ENCODE data around the gene ATP10B. TPM values are rescaled to one million over a fixed set of nuclear protein-coding genes. Genes with fewer than 3 reads are reported as not detected.
"Not testable (repeated sequence)": the region's sequence is repeated elsewhere in the genome, so short reads cannot be mapped to it uniquely, and the experiment has no call there.

Gene ATP10B
- total RNA-seq, 3 donors from 2014 or later (not counting 1 experiment from before 2014, with no cell fraction given), result not detected

DNA sequence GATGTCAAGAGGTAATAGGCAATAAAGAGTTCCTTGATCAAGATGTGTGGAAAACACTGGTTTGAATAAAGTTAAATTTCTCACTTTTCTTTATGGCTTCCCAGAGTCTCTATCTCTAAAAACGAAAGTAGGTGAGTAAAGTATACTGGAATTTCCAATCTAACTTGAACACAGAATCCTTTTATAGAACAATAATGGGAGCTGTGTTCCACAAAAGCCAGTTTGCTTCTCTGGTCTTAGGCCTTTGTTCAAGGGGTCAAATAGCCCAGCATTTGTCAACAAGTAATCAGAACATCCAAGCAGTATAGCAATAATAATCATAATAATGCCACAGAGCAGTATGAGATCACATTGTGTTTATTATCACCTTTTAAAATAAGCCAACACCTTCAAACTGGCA is 20.2 kb downstream of the ATP10B start:
- Mint-ChIP-seq H3K27ac (no peak overlapping the region), H3K27me3 (ENCODE audit: low read depth in 2 of 2) (no peaks in the 10 kb centered on the region), H3K4me3 (no peak overlapping the region), H3K36me3 (peaks cover 15% of the 10 kb centered on the region), H3K9me3 (peaks cover 12 to 21% of the 10 kb centered on the region in 2 donors), H3K4me1 (no peaks in the 10 kb centered on the region)
- no CpG with 5 or more reads among the region's 1 CpG for WGBS (ENCODE audit: insufficient coverage)
- no peak overlapping the region for H3K4me3 ChIP-seq (ENCODE audit: low read length)
- H3K27ac ChIP-seq (ENCODE audit: low read length), result no peak overlapping the region
- DNase-seq (no peak), ATAC-seq (no peak)
- TF ChIP-seq, protein P1, sequence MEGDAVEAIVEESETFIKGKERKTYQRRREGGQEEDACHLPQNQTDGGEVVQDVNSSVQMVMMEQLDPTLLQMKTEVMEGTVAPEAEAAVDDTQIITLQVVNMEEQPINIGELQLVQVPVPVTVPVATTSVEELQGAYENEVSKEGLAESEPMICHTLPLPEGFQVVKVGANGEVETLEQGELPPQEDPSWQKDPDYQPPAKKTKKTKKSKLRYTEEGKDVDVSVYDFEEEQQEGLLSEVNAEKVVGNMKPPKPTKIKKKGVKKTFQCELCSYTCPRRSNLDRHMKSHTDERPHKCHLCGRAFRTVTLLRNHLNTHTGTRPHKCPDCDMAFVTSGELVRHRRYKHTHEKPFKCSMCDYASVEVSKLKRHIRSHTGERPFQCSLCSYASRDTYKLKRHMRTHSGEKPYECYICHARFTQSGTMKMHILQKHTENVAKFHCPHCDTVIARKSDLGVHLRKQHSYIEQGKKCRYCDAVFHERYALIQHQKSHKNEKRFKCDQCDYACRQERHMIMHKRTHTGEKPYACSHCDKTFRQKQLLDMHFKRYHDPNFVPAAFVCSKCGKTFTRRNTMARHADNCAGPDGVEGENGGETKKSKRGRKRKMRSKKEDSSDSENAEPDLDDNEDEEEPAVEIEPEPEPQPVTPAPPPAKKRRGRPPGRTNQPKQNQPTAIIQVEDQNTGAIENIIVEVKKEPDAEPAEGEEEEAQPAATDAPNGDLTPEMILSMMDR (IDR thresholded peaks at IDR 0.05), result no peak
- no peaks in the 10 kb centered on the region for H3K36me3 ChIP-seq (ENCODE audit: control insufficient read depth, insufficient read depth, low read length)
- peaks cover 4% of the 10 kb centered on the region for H3K9me3 ChIP-seq (ENCODE audit: control insufficient read depth, insufficient read depth, low read length)
- H3K4me1 ChIP-seq (ENCODE audit: control insufficient read depth, insufficient read depth, low read length), result no peaks in the 10 kb centered on the region
- intact Hi-C loops (cut with micrococcal nuclease), result no loop called here
- no peaks in the 10 kb centered on the region for H3K27me3 ChIP-seq (ENCODE audit: control insufficient read depth, insufficient read depth, low read length)

DNA sequence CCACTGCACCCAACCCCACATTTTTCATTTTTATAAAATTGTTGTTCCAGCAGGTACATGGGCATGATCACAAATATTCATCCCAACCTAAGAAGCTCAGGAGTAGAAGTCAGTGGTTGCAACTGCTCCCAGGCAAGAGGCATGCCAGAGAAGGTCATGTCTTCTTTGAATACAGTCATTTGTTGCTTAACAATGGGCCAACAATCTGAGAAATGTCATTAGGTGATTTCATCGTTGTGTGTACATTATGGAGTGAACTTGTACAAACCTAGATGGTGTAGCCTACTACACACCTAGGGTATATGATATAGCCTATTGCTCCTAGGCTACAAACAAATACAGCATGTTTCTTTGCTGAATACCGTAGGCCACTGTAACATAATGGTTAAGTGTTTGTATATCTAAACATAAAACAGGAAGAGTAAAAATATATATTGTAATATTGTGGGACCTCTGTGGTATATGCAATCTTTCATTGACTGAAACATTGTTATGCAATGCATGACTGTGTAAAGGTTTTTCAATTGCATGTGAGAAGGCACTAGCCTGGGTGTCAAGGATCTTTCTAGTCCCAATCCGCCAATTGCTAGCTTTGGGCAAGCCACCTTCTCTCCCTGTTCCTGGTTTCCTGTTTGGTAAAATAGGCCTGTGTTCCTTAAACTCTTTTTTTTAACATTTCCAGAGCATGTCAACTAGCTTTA is 27.6 kb downstream of the ATP10B start:
- intact Hi-C loops (cut with micrococcal nuclease), result no loop called here
- Histone ChIP-seq H3K36me3 (ENCODE audit: control insufficient read depth, insufficient read depth, low read length) (no peaks in the 10 kb centered on the region), H3K4me3 (ENCODE audit: low read length) (no peak overlapping the region), H3K4me1 (ENCODE audit: control insufficient read depth, insufficient read depth, low read length) (no peaks in the 10 kb centered on the region), H3K27ac (ENCODE audit: low read length) (no peak overlapping the region), H3K27me3 (ENCODE audit: control insufficient read depth, insufficient read depth, low read length) (no peaks in the 10 kb centered on the region), H3K9me3 (ENCODE audit: control insufficient read depth, insufficient read depth, low read length) (peaks cover 3% of the 10 kb centered on the region)
- ATAC-seq (no peak), DNase-seq (no peak)
- H3K27ac Mint-ChIP-seq, result no peak overlapping the region
- H3K4me1 Mint-ChIP-seq, result no peaks in the 10 kb centered on the region
- TF ChIP-seq, protein P1 (IDR thresholded peaks at IDR 0.05), result no peak
- WGBS (ENCODE audit: insufficient coverage), result 100% methylated on average over 1 of the region's 3 CpGs
- no peak overlapping the region for H3K4me3 Mint-ChIP-seq
- H3K9me3 Mint-ChIP-seq, result peaks cover 5 to 15% of the 10 kb centered on the region in 2 donors
- peaks cover 8% of the 10 kb centered on the region for H3K36me3 Mint-ChIP-seq
- no peaks in the 10 kb centered on the region for H3K27me3 Mint-ChIP-seq (ENCODE audit: low read depth in 2 of 2)

DNA sequence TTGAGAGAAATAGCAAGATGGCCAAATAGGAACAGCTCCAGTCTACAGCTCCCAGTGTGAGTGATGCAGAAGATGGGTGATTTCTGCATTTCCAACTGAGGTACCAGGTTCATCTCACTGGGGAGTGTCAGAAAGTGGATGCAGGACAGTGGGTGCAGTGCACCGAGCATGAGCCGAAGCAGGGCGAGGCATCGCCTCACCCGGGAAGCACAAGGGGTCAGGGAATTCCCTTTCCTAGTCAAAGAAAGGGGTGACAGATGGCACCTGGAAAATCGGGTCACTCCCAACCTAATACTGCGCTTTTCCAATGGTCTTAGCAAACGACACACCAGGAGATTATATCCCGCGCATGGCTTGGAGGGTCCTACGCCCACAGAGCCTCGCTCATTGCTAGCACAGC is 39.0 kb downstream of the ATP10B start:
- 92% methylated on average over 6 of the region's 12 CpGs for WGBS (ENCODE audit: insufficient coverage)
- H3K4me1 ChIP-seq (ENCODE audit: control insufficient read depth, insufficient read depth, low read length); H3K4me3 Mint-ChIP-seq; intact Hi-C loops (cut with micrococcal nuclease); DNase-seq; H3K36me3 ChIP-seq (ENCODE audit: control insufficient read depth, insufficient read depth, low read length); H3K4me1 Mint-ChIP-seq; H3K27ac ChIP-seq (ENCODE audit: low read length); H3K36me3 Mint-ChIP-seq; H3K4me3 ChIP-seq (ENCODE audit: low read length); H3K27me3 Mint-ChIP-seq (ENCODE audit: low read depth in 2 of 2); H3K27me3 ChIP-seq (ENCODE audit: control insufficient read depth, insufficient read depth, low read length); ATAC-seq; H3K27ac Mint-ChIP-seq; H3K9me3 ChIP-seq (ENCODE audit: control insufficient read depth, insufficient read depth, low read length): not testable (repeated sequence)
- H3K9me3 Mint-ChIP-seq, result peaks cover 9 to 17% of the 10 kb centered on the region in 2 donors

DNA sequence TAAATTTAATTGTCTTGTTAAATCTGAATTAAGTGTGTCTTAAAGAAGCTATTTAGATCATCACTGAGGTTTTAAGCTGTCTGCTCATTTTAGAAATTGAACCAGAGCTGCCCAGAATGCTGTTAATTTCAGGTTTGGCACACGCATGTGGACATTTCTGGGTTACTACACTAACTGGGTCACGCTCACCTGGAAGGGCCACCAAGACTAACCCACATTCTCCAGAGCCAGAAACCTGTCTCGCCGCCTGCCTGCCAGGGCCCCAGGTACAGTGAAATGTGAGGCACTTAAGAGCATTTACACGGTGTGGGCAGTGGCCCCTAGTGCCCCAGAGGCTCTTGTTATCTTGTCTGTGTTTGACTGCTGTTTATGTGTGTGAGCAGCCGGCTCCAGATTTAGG is 46.6 kb downstream of the ATP10B start:
- no peaks in the 10 kb centered on the region for H3K4me1 Mint-ChIP-seq
- H3K9me3 Mint-ChIP-seq, result no peaks in the 10 kb centered on the region
- H3K36me3 Mint-ChIP-seq, result no peaks in the 10 kb centered on the region
- H3K27ac Mint-ChIP-seq, result no peak overlapping the region
- no peak overlapping the region for H3K27ac ChIP-seq (ENCODE audit: low read length)
- H3K4me3 Mint-ChIP-seq, result no peak overlapping the region
- DNase-seq (no peak), ATAC-seq (no peak)
- H3K4me1 ChIP-seq (ENCODE audit: control insufficient read depth, insufficient read depth, low read length), result no peaks in the 10 kb centered on the region
- no peaks in the 10 kb centered on the region for H3K36me3 ChIP-seq (ENCODE audit: control insufficient read depth, insufficient read depth, low read length)
- intact Hi-C loops (cut with micrococcal nuclease), result no loop called here
- no peak overlapping the region for H3K4me3 ChIP-seq (ENCODE audit: low read length)
- TF ChIP-seq, protein P1 (IDR thresholded peaks at IDR 0.05), result no peak
- H3K27me3 Mint-ChIP-seq (ENCODE audit: low read depth in 2 of 2), result no peaks in the 10 kb centered on the region
- no peaks in the 10 kb centered on the region for H3K9me3 ChIP-seq (ENCODE audit: control insufficient read depth, insufficient read depth, low read length)
- no peaks in the 10 kb centered on the region for H3K27me3 ChIP-seq (ENCODE audit: control insufficient read depth, insufficient read depth, low read length)
- 76% methylated on average over 6 of the region's 6 CpGs for WGBS (ENCODE audit: insufficient coverage)

Data from natural killer cell (primary cell).